LNCaP clone FGC (cell line): Measurements from ENCODE around the gene TEC.
A peak's percentile ranks its signal among the peaks of the same experiment; 100 is the strongest.

Experiments used
- DNase-seq: peaks from one replicate; pipeline ENCODE4 v3.0.0-alpha.2; 2011; ENCODE audit warnings: low read depth
- H3K4me3 ChIP-seq: 2 replicates; pipeline ENCODE4 v1.5.1; 2011; ENCODE audit warnings: mild to moderate bottlenecking, low read depth, low read length, control low read depth
- CTCF ChIP-seq: IDR thresholded peaks from 2 replicates; pipeline ENCODE4 v1.5.1; 2012; ENCODE audit warnings: mild to moderate bottlenecking; ENCODE audit not compliant: control insufficient read depth, insufficient read depth; ENCODE audit errors: extremely low read depth

TEC gene

GRCh38 chr4:48153791-48154550 is 115.7 kb downstream of the TEC start:
- no peak for TF ChIP-seq CTCF
- H3K4me3 ChIP-seq: no peak overlapping the region
- DNase-seq: no peak

- H3K4me3 ChIP-seq: no peak overlapping the region
- TF ChIP-seq CTCF: no peak
- DNase-seq: no peak
Measured at GRCh38 chr4:48152259-48152658, 117.4 kb downstream of the TEC start.

GRCh38 chr4:48149827-48150370 is 119.7 kb downstream of the TEC start:
- DNase-seq: no peak
- H3K4me3 ChIP-seq: no peak overlapping the region
- TF ChIP-seq CTCF: no peak

GRCh38 chr4:48147621-48148020 is 122.0 kb downstream of the TEC start:
- DNase-seq: no peak
- H3K4me3 ChIP-seq: no peak overlapping the region
- TF ChIP-seq CTCF: no peak

- no peak overlapping the region for H3K4me3 ChIP-seq
- DNase-seq: no peak
- TF ChIP-seq CTCF: peak; percentile 56
Measured at GRCh38 chr4:48141048-48141447, 128.6 kb downstream of the TEC start.

GRCh38 chr4:48139691-48140090 is 129.9 kb downstream of the TEC start:
- no peak for DNase-seq
- TF ChIP-seq CTCF: no peak
- no peak overlapping the region for H3K4me3 ChIP-seq

- no peak overlapping the region for H3K4me3 ChIP-seq
- no peak for TF ChIP-seq CTCF
- DNase-seq: no peak
Measured at GRCh38 chr4:48138936-48139335, 130.7 kb downstream of the TEC start.
